NOMO-1 treated with DMSO at 0.1 percent for 48 hours (cell line): ENCODE measurements around the gene CREG1.

Source experiments
- DNase-seq: peaks from one replicate; lab custom pipeline; 2025; ENCODE audit not compliant: unreplicated experiment; lab: John Stamatoyannopoulos, UW

The CREG1 gene

DNA sequence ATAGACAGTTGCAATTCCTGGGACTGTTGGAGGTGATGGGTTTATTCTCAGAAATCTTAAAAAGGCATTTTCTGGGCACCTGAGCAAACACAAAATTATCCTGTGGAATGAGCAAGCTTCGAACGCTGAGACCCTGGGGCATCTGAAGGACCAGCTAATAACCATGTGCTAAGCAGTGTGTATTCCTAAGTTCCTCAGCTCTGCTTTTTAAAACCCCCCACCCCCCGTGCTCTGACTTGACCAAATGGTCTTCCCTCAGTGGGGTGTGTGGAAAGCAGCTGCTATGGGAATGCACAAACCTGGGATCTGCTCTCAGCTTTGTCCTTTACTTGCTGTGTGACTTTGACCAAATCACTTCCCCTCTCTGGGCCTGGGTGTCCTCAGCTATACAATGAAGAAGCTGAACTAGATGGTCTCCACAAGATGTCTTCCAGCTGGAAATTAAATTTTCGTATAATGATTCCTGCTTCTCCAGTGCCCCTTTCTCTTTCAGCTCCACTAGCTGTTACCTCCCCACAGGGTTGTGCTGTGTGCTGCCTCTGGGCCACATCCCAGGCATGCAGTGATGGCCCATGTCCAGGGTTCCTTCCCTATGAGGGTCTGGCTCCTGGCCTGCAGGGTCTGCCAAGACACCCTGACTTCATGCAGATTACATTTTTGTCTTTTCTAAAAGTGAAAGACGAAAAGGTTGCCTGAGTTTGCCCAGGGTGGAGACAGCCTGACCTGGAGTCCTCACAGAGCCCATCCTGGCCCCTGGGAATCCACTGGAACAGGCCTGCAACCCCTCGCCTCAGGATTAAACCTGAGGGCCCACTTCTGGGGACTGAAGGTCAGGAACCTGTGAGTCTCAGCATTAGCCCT is 20.4 kb downstream of the CREG1 start:
- DNase-seq, result no peak

DNA sequence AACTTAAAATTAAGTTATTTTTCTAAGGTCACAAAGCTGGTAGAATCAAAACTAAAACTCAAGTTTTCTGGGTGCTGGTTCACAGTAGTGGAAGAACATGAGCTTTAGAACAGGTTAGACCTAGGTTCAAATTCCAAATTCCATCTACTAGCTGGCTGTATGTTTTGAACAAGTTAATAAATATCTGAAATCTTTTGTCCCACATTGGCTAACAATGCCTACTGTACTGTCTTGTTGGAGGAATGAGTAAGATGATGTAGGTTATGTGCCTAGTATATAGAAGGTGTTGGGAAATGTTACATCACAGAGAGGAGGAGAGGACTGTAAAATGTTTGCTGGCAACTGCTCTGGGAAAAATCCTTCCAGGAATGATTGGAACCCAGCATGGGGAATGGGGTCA is 21.2 kb downstream of the CREG1 start:
- no peak for DNase-seq

- no peak for DNase-seq
Measured at GRCh38 chr1:167529829-167530474, 23.6 kb downstream of the CREG1 start.

DNA sequence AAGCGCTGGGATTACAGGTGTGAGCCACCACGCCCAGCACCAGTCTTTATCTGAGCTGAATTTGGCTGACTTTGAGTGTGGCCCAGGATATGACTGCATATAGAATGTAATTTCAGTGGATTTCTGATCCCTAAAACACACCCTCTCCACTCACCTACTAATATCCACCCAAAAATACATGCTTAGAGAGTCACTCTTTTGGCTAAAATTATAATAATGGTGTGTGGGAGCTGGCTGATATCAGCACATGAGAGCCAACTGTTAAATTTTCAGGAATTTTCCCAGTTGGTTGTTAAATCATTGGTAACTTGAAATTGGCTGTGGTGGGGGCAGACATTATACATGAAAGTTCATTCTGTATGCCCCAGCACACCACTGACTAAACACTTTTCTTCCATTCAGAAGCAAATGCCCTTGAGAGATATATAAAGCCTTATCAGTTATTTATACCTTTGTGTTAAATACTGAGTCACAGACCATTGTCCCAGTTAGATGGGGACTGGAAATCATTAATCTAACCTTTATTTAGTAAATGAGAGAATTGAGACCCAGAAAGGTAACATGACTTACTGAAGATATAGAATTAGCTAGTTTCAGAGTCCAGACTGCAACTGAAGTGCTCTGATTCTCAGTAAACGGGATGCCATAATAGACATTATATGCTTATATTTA is 25.4 kb downstream of the CREG1 start:
- no peak for DNase-seq

DNA sequence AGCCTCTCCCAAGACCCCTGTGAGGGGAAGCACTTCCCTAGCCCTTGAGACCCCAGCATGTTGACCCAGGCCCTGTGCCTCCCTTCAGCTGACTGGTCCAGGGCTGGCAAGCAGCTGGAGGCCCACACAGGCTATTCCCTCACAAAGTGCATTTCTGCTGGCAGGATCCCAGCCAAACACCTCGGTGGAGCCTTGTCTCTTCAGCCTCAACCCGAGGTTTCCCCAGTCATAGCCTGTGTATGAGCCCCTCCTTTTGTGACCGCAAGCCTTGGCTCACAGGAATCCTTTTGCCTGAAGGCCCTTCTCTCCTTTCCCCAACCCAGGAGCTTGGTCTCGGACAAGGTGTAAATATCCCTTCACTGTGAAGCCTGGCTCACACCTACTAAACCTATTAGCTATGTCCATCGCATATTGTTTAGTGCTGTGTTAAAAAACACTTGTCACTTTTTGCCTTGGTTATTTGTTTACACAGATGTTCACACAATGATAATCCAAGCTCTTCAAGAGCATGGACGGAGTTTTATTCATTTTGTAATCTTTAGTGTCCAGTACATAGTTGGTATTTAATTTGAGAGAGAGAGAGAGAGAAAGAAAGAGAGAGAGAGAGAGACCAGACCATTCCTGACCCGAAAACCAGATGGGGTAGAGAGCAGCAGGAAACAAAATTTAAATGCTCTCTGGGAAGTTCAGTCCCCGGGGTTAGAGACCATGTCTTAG is 26.7 kb downstream of the CREG1 start:
- no peak for DNase-seq

DNA sequence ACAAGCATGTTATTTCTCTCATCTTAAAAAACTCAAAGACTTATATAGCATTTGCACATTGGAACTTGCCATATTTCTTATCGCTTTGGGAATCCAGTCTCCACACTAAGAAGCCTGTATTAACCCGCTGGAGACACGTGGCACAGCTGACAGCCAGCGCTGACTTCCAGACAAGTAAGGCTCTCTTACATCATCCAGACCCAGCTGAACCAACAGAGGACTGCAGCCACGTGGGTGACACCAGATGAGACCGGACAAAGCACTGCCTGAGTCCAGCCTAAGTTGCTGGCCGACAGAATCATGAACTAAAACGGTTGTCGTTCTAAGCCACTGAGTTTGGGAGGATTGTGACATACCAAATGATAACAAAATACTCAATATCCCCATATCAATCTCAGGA is 28.9 kb downstream of the CREG1 start:
- DNase-seq, result no peak

DNA sequence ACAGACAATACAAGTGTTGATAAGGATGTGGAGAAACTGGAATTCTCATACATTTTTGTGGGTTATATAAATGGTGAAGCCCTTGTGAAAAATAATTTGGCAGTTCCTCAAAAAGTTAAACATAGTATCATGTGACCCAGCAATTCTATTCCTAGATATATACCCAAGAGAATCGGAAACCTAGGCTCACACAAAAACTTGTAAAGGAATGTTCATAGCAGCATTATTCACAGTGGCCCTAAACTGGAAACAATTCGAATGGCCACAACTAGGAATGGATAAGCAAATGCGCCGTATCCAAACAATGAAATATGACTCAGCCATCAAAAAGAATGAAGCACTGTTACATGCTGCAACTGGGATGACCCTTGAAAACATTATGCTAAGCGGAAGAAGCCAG is 31.3 kb downstream of the CREG1 start:
- DNase-seq, result no peak

DNA sequence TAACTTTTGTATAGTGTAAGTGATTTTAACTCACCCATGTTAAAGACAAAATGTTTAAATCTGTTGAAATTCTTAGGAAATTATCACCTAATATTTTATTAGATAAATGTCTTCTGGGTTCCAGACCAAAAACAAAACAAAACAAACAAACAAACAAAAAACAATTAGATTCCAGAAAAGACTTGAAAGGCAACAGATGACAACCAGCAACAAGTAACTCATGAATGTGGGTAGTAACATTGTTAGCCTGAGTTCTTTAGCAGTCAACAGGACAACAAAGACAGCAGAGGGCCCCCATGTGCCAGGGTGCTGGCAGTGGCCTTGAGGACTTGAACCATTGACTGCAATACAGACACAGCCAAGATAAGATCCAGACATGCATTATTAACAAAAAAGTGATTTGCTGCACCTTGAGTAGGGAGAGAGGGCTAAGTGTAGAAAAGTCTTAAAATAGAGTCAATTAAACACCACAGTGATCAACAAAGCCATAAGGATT is 32.8 kb downstream of the CREG1 start:
- DNase-seq, result no peak

GRCh38 chr1:167518331-167518700 is 35.2 kb downstream of the CREG1 start, which contains the start of gene CD247:
Gene CD247, minus strand, starts transcription at chr1:167518529. Its CDS starts 64 bp downstream, at chr1:167518465.
- no peak for DNase-seq

DNA sequence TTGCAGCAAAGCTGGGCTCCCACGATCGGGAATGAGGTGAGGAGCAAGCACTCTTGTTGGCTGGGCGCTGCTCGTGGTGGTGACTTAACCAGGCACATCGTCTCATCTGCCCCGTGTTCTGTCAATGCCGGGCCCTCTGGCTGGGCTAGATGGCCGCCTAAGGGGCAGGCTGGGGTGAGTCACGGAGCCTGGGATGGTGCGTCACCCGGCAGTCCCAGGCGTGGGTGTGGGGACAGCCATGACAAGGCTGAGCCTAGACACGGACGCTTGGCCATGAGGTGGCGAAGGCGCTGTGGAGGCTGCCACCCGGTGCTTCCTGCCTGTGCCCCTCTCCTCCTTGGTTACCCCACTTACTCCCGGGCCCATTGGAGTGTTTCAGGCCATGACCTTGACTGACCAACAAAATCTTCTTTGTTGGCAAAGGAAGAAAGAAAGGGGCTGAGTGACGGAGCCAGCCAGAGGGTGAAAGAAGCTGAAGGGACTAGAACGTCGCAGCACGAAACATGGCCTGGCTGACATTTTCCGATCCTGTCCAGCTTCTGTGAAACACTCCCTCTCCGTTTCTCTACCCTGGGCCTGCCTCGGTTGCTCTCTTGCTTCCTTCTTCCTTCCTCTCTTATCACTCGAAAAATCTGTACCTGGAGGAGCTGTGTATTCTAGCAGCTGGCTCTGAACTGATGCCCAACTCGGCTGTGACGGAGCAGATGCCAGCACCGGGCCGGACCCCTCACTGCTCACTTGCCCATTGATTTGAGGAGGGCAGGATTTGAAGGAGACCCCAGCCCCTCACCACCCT is 35.8 kb downstream of the CREG1 start:
- DNase-seq, result no peak

GRCh38 chr1:167516404-167517388 is 36.9 kb downstream of the CREG1 start:
- DNase-seq, result no peak

- DNase-seq, result no peak
Measured at GRCh38 chr1:167515893-167516321, 37.7 kb downstream of the CREG1 start.

DNA sequence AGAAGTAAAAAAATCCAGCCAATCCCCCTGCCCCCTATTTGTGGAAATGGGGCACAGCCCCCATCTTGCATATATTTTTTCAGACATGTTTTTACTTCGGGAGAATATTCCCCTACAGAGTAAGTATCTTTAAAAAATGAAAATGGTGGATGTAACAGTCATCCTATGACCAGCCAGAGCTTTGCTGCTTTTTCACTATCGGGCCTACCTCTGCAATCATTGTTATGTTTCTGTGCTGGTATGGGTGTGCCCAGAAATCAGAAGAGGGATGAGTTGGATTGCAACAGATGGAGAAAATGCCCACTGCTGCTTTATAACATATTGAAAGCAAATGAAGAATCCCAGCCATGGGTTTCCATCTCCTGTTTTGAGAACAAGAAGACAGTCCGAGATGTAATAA is 38.1 kb downstream of the CREG1 start:
- DNase-seq, result no peak

DNA sequence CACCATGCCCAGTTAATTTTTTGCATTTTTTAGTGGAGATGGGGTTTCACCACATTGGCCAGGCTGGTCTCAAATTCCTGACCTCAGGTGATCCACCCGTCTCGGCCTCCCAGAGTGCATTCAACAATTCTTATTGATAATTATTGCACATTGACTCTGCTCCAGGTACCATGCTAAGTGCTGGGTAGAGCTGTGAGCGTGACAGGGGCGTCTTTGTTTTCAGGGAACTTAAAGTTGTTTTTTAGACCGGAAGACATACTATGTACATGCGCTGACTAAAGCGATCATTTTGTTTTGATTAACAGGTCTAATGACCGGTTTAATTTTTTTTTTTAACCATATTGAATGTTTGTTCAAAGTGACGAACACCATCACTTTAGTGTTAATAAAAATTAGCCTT is 39.3 kb downstream of the CREG1 start:
- no peak for DNase-seq

- DNase-seq, result no peak
Measured at GRCh38 chr1:167512046-167512654, 41.4 kb downstream of the CREG1 start.

- no peak for DNase-seq
Measured at GRCh38 chr1:167511374-167511986, 42.1 kb downstream of the CREG1 start.

DNA sequence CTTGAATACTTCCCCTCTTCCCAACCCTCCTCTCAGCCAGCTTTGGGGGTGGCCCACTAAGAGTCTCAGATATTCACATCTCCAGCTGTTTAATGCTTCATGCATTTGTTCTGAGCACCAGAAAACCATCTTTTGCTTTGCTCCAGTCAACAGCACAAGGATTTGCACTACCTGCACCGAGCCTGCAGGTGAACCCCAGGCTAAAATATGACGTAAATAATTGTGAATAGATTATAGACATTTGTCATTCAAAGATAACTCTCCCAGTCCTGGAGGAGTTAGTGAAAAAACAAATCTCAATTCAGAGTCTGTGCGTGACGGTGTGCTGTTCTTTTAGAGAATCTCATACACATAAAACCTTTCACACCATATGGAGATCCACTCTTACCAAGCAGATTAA is 42.7 kb downstream of the CREG1 start:
- no peak for DNase-seq

DNA sequence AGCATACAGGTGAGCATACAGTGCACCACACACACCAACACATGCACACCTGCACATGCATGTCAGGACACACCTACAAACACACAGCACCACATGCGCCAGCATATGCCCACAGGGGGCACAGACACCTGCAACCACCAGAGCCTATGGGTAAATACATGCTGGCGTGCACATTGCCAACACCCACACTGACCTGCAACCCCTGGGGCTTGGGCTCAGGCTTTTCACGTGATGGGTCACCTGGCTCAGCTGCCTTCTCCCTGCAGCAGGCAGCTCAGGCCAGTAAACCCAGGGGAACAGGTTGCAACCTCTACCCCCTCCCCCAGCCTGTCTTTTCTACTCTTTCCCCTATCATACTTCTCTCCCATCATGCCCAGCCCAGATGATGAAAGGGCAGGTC is 43.3 kb downstream of the CREG1 start:
- DNase-seq, result no peak
